Neutrophil (primary cell): ENCODE data around the gene CHRNA3.

Source experiments
- H3K27ac ChIP-seq: fragments of 200-600 bp; sonication (generic); 2 replicates; pipeline ENCODE4 v1.5.1; 2016; ENCODE audit warnings: mild to moderate bottlenecking, moderate library complexity
- H3K27me3 ChIP-seq: fragments of 200-600 bp; sonication (generic); 2 replicates; pipeline ENCODE4 v1.6.0; 2016; ENCODE audit warnings: mild to moderate bottlenecking
- H3K36me3 ChIP-seq: fragments of 200-600 bp; sonication (generic); 2 replicates; pipeline ENCODE4 v1.5.1; 2017
- H3K4me1 ChIP-seq, 2 experiments: fragments of 200-600 bp in 1 of 2; sonication (generic) in 1 of 2; 1 replicate in 1 of 2; 2 replicates in 1 of 2; pipeline versions ENCODE4 v1.5.1 to v1.6.1; 2013 to 2016; ENCODE audit warnings: low read depth in 1 of 2, low read length in 1 of 2, mild to moderate bottlenecking in 1 of 2, moderate library complexity in 1 of 2; ENCODE audit not compliant: control insufficient read depth in 1 of 2, insufficient read depth in 1 of 2
- H3K4me3 ChIP-seq, 2 experiments: fragments of 200-600 bp in 1 of 2; sonication (generic) in 1 of 2; 1 replicate in 1 of 2; 2 replicates in 1 of 2; pipeline ENCODE4 v1.5.1; 2013 to 2016; ENCODE audit warnings: low read depth in 1 of 2, low read length in 1 of 2, mild to moderate bottlenecking in 1 of 2, moderate library complexity in 1 of 2
- H3K9me3 ChIP-seq: fragments of 200-600 bp; sonication (generic); 2 replicates; pipeline ENCODE4 v1.5.1; 2016
- TF ChIP-seq, protein P1 (sequence below): fragments of 200-600 bp; sonication (generic); IDR thresholded peaks from 2 replicates; pipeline ENCODE4 v1.5.1; 2016; ENCODE audit warnings: antibody characterized with exemption

Gene CHRNA3

DNA sequence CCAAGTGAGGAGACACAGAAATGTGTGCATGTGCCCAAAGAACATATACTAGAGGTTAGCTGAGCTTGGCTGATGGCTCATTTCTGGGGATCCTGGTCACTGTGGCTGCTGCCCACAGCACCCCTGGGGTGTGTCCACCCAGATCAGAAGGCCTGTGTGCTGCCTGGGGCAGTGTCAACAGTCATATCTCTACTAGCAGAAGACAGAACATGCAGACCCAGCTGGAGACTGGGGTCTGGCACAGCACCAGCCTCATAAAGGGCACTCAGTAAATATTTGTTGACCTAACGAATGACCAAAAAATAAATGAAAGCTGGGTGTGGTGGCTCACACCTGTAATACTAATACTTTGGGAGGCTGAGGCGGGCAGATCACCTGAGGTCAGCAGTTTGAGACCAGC lies 16.4 kb downstream of the CHRNA3 start:
- Histone ChIP-seq H3K27ac (no peak overlapping the region), H3K36me3 (no peaks in the 10 kb centered on the region), H3K27me3 (peaks cover 30% of the 10 kb centered on the region), H3K4me1 (no peaks in the 10 kb centered on the region), H3K4me3 (no peak overlapping the region), H3K9me3 (no peaks in the 10 kb centered on the region)
- TF ChIP-seq, protein P1, sequence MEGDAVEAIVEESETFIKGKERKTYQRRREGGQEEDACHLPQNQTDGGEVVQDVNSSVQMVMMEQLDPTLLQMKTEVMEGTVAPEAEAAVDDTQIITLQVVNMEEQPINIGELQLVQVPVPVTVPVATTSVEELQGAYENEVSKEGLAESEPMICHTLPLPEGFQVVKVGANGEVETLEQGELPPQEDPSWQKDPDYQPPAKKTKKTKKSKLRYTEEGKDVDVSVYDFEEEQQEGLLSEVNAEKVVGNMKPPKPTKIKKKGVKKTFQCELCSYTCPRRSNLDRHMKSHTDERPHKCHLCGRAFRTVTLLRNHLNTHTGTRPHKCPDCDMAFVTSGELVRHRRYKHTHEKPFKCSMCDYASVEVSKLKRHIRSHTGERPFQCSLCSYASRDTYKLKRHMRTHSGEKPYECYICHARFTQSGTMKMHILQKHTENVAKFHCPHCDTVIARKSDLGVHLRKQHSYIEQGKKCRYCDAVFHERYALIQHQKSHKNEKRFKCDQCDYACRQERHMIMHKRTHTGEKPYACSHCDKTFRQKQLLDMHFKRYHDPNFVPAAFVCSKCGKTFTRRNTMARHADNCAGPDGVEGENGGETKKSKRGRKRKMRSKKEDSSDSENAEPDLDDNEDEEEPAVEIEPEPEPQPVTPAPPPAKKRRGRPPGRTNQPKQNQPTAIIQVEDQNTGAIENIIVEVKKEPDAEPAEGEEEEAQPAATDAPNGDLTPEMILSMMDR = no peak

DNA sequence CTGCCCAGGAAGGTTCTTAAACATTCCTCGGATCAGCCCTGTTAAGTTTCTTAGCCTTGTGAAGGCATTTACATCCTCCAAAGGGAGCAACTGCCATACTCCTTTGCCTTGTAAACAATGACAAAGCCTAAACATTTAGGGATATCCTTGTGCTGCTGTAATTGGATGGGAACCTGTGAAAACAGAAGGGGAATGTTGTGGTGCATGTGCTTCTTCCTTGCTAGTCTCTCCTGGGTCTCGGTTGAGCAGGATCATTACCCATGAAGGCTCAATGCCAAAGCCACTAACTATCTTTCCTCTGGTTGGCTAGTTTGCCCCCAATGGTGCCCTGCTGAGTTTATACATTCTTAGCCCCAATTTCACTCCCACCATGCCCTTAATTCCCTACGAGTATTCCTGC lies 17.3 kb downstream of the CHRNA3 start:
- Histone ChIP-seq H3K36me3 (no peaks in the 10 kb centered on the region), H3K27ac (no peak overlapping the region), H3K4me3 (no peak overlapping the region), H3K4me1 (no peaks in the 10 kb centered on the region), H3K9me3 (no peaks in the 10 kb centered on the region), H3K27me3 (peaks cover 30% of the 10 kb centered on the region)
- TF ChIP-seq, protein P1 = no peak

DNA sequence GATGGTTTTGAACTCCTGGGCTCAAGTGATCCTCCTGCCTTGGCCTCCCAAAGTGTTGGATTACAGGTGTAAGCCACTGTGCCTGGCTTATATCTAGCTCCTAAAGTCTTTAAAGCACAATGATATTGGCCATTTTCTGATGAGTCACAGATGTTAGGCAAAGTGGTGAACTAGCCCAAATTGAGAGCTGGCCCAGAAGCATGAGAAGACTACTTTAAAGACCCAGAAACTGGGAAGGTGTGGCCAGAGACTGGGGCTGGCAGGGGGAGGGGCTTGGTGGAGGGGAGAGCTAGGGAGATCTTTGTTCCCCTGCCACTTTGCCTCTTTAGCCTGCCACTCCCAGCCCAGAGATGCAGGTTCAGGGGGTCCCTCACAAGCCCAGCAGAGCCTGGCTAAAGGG lies 21.6 kb downstream of the CHRNA3 start:
- Histone ChIP-seq H3K9me3 (no peaks in the 10 kb centered on the region), H3K4me3 (no peak overlapping the region), H3K36me3 (no peaks in the 10 kb centered on the region), H3K27ac (no peak overlapping the region), H3K27me3 (peaks cover 9% of the 10 kb centered on the region), H3K4me1 (no peaks in the 10 kb centered on the region)
- TF ChIP-seq, protein P1 = no peak

DNA sequence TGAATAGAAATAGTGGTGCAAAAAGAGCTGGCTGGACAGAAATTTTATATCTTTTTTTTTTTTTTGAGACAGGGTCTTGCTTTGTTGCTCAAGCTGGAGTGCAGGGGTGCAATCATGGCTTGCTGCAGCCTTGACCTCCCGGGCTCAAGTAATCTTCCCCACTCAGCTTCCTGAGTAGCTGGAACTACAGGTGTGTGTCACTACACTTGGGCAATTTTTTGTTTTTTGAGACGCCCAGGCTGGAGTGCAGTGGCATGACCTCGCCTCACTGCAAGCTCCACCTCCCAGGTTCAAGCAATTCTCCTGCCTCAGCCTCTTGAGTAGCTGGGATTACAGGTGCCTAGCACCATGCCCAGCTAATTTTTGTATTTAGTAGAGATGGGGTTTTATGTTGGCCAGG lies 22.4 kb downstream of the CHRNA3 start:
- no peak overlapping the region for H3K27ac ChIP-seq
- no peak overlapping the region for H3K4me3 ChIP-seq
- TF ChIP-seq, protein P1 = no peak
- H3K27me3 ChIP-seq = peaks cover under 1% of the 10 kb centered on the region
- no peaks in the 10 kb centered on the region for H3K36me3 ChIP-seq
- no peaks in the 10 kb centered on the region for H3K9me3 ChIP-seq
- no peaks in the 10 kb centered on the region for H3K4me1 ChIP-seq

DNA sequence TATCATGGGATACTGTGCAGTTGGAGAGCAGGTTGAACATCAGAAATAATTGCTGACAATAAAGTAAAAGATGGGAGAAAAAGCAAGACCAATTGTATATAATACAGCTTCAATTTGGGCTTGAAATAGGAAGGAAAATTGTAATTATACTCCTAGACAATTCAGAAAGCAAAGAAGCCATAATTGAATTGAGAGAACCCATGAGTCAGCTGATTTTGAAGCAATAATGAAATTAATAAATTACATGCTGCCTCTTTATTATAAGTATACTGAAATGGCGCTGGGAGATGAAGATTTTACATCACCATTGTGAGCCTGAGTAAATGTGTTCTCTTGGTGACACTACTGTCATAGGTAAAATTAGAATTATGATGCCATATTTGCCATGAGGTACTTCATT lies 23.2 kb downstream of the CHRNA3 start:
- TF ChIP-seq, protein P1 = no peak
- Histone ChIP-seq H3K27me3 (no peaks in the 10 kb centered on the region), H3K27ac (no peak overlapping the region), H3K4me3 (no peak overlapping the region), H3K36me3 (no peaks in the 10 kb centered on the region), H3K4me1 (no peaks in the 10 kb centered on the region), H3K9me3 (no peaks in the 10 kb centered on the region)

DNA sequence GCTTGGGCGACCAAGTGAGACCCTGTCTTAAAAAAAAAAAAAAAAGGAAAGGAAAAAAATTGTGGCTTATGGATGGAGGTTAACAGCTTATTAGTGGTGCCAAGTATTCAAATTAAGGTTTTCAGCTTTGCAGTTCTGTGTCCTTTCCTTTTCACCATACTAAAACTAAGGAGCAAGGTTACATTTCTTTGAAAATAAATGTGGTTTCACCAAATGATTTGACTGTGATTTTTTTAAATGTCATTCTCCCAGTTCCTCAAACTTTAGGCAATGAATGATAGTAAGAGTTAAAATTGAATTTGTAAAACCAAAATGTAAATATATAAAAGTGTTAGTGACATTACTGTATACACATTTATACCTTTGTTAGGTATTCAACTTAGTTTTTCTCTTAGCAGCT lies 45.9 kb downstream of the CHRNA3 start:
- no peak overlapping the region for H3K4me3 ChIP-seq
- H3K9me3 ChIP-seq = no peaks in the 10 kb centered on the region
- TF ChIP-seq, protein P1 = no peak
- no peaks in the 10 kb centered on the region for H3K36me3 ChIP-seq
- H3K4me1 ChIP-seq = no peaks in the 10 kb centered on the region
- peaks cover 15% of the 10 kb centered on the region for H3K27me3 ChIP-seq
- no peak overlapping the region for H3K27ac ChIP-seq
